Activated CD4-positive, alpha-beta T cell treated with anti-CD3 and anti-CD28 coated beads, Interleukin-2, amount 50 U/mL, for 16 hours (primary cell): Measurements from ENCODE around the gene SSBP3.

ENCODE experiments used
- DNase-seq: peaks from one replicate; pipeline ENCODE4 v3.0.0-alpha.2; 2020

The SSBP3 gene

GRCh38 chr1:54302549-54302948 is 103.6 kb downstream of the SSBP3 start:
- no peak for DNase-seq

DNA sequence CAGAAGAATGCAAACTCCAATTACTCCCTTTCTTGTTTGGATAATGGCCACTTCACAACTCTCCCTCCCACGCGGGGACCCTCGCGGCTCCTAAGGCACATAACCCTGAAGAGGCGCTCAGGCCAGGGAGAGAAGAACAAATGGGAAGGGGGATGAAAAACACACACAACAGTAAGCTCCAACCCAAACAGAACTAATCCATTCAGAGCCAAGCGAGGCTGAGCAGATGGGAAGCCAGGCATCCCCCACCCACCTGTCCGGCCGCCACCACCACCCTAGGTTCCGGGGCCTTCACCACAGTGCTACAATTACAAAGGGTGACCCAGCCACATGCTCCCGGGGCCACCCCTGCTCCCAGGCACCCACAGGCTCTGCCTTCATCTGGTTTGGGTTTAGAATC is 104.7 kb downstream of the SSBP3 start:
- DNase-seq = no peak

- no peak for DNase-seq
Measured at GRCh38 chr1:54300401-54300800, 105.8 kb downstream of the SSBP3 start.

DNA sequence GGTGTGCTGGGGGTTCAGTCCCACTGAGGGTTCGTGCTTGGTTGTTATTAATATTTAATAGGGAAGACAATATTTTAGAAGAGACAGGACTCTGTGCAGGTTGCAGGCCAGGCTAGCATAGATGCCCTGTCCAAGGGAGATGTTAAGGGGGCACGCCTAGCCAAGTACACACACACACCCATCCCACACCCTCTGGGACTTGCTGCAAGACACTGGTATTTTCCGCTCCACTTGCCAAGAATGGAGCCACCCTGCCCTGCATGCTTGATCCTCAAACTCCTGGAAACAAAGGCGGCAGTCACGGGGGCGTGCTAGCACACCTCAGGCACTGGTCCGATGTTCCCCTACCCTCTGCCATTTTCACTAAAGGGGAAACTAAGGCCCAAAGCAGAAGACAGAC is 107.2 kb downstream of the SSBP3 start:
- DNase-seq = no peak

GRCh38 chr1:54298284-54299033 is 107.7 kb downstream of the SSBP3 start:
- no peak for DNase-seq

- no peak for DNase-seq
Measured at GRCh38 chr1:54297596-54298283, 108.5 kb downstream of the SSBP3 start.

DNA sequence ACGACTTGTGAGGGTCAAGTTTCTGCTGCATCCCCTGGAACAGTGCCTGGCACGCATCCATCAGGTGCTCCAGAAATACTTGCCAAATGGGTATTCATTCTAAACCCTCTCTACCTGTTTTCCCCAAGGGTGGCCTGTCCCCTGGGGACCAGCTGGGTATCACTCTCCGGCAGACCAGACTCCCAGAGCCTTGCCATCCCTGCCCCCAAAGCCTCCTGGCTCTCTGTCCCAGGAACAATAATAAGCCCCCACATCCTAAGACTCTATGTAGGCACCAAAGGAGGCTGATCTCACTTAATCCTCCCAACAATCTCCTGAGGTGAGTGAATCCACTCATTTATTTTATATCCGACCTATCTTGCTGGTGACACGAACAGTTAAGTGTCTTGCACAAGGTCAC is 109.5 kb downstream of the SSBP3 start:
- DNase-seq = no peak

DNA sequence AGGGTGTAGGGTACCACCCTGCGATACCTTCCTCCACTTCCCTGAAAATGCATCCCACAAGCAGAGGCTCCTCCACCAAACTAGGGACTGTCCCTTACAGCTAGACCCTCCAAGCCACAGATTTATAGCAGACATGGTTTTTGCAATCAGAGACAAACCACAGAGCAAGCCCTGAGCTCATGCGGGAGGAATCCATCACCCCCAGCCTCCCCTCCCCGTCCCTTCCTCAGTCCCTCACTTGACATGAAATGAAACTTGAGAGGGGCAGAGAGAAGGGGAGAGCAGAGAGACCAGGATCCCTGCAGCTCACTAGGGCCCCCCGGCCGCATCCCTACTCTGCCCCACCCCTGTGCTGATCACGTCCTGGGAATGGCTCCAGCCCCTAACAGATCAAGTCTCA is 111.3 kb downstream of the SSBP3 start:
- no peak for DNase-seq

- DNase-seq = no peak
Measured at GRCh38 chr1:54292002-54292911, 113.9 kb downstream of the SSBP3 start.

DNA sequence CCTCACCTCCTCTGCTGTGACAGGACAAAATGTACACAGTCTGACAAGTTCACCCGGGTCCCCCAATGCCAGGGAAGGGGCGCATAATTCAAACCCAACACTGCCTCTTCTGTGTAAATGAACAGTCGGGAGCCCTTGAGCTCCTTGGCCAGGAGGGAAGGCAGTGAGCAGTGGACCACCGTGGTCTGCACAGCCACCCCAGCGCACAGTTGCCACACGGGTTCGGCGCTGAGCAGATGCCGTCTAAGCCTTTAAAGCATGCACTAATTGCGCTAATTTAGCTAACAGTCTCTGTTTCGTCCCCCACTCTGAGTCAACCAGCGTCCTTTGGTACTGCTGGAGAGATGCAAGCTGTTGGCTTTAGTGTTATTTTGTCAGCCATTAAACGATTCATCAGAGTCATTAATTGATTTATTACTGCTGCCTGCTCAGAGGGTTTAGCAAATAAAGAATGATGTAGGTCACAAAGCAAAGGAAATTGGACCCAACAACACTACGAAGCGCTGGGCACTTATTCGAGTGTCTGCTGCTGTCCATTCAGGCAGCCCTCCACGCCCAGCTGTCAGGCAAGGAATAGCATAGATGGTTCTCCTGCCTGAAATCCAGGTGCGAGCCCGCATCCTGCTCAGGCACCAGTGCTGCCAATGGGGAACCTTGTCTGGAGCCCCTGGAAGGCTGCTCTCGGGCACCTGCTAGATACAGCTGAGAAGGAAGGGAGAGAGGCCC is 114.8 kb downstream of the SSBP3 start:
- DNase-seq = no peak

DNA sequence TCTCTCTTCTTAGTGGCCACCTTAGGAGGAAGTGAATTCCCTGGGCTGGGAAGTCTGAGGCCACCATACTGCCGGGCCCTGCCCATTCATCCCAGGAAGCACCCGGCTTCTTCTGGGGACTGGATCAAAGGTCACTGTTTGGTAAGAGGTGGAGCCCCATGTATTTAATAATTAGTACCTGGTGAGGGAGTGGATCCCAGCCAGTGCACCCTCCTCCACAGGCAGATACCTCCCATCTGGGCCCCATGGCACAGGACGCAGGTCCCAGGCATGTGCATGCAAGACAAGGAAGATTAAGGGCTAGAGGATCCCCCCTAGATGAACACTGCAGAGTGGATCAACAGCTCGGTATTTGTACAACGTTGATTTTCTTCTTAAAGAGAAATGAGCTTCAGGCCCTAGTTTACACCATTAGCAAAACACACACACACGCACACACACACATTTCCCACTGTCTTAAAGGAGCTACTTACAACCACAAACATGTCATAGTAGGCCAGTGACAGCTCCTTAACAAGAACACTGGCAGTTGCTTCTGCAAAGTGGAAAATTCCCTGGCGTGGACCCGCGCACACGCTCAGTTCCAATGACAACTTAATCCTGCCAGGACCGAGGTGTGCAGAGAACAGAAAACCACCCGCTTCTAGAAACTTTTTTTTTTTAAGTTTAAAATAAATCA is 115.5 kb downstream of the SSBP3 start:
- no peak for DNase-seq

DNA sequence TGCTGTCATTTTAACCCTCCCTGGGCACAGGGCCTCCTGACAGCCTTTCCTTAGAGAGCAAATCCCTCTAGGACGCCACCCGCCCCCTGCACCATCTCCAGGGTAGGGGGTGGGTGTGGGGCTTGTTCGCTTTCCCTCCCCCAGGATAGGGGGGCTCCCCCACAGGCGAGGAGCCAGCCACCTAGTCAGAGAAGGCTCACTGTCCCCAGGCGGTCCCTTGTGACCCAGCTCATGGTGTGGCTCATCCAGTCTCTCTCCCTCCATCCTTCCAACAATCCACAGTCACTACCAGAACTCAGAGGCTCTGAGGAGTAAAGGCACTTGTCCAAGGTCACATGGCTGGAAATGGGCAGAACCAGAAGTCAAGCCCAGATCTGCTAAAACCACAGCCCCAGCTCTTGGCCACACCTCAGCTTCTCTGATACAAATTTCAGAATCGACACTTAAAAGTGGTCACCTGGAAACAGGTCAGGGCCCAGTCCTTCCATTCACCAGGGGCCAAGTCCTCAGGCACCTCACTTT is 116.4 kb downstream of the SSBP3 start:
- no peak for DNase-seq

DNA sequence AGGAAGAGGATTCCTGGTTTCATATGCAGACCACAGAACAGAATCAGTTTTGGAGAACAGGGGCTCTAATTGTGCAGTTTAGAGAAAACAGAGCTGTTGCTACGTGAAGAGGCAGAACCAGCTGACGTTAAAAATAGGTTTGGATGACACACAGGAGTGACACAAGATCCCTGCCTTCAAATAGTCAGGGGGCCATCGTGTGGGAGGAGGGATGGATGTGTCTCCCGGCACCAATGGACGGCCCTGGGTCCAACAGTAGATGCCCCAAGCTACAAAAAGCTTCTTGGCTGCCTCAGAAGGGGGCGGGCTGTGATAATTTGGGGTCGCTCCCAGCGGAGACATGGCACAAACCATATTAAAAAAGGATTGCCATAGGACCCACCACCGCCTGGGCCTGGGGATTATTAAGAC is 118.4 kb downstream of the SSBP3 start:
- DNase-seq = no peak

DNA sequence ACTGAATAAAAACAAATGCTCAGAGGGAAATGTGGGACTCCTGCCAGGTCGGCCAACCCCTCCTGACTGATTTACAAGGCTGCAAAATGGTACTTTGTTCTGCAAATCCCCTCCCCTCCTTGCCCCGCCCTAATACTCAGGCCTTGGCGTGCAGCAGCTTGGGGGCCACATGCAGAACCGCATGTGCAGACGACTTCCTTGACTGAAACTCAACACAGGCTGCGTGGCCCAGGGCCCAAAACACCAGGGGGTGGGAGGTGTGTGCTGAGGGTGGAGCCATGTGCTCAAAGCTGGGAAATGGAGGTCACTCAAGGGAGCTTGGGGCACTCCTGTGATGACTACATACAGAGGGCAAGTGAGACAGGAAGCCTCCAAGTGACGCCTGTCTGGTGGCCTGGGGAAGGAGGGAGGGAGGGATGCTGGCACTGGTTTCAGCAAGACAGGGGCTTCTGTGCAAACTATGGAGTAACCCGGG is 119.0 kb downstream of the SSBP3 start:
- DNase-seq = peak; percentile 74

- no peak for DNase-seq
Measured at GRCh38 chr1:54285815-54286345, 120.3 kb downstream of the SSBP3 start.

GRCh38 chr1:54284781-54285529 is 121.2 kb downstream of the SSBP3 start:
- peak; percentile 43 for DNase-seq

DNA sequence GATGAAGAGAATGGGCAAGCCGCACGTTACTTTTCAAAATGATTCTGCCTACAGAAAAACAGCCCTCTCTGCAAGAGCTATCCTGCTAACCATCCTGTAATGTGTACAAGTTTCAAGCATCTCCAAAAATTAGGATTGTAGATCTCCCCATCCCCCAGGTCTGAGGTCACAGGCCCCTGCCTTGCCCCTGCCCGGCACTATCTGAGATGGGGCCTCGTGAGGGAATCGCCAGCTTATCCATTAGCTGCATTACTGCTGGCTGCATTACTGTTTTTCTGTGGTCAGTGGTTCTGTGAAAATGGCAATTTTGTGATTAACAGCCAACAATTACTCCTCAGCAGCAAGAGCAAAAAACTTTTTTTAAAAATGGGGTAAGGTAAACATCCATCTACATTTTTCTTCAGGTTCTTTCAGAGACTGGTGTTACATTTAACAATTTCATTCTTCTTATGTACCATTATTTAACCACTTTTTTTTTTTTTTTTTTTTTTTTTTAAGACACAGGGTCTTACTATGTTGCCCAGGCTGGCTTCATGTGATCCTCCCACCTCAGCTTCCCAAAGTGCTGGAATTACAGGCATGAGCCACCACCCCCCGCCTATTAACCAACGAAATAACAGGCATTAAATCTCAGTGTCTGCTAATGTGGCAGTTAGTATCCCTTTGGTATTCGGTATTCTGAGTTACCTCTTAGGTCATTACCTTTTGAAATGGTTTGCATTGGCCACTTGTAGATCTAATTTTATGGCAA is 122.4 kb downstream of the SSBP3 start:
- DNase-seq = no peak

- no peak for DNase-seq
Measured at GRCh38 chr1:54282101-54282847, 123.9 kb downstream of the SSBP3 start.

- no peak for DNase-seq
Measured at GRCh38 chr1:54280651-54281050, 125.5 kb downstream of the SSBP3 start.
